Sigmoid colon (tissue), 7 donors: ENCODE data around the gene ABCA1. TPM values are rescaled to one million over a fixed set of nuclear protein-coding genes. Genes with fewer than 3 reads are reported as not detected.
"Not testable (repeated sequence)": the region's sequence is repeated elsewhere in the genome, so short reads cannot be mapped to it uniquely, and the experiment has no call there.

Source experiments
- DNase-seq: peaks from one replicate; pipeline ENCODE4 v3.0.0-alpha.2; 2019
- H3K27ac ChIP-seq, 4 donors: fragments of 200-600 bp; sonication (generic); one replicate each; pipeline ENCODE4 v1.5.1; 2016 to 2019; ENCODE audit warnings: mild to moderate bottlenecking in 1 of 4
- H3K27me3 ChIP-seq, 3 donors: fragments of 200-600 bp; sonication (generic); one replicate each; pipeline ENCODE4 v1.5.1; 2019; ENCODE audit warnings: mild to moderate bottlenecking in 1 of 3
- H3K36me3 ChIP-seq, 4 donors: fragments of 200-600 bp; sonication (generic); one replicate each; pipeline ENCODE4 v1.5.1; 2016 to 2019
- H3K4me1 ChIP-seq, 4 donors: fragments of 200-600 bp; sonication (generic); one replicate each; pipeline ENCODE4 v1.5.1; 2017 to 2019
- H3K4me3 ChIP-seq, 4 donors: fragments of 200-600 bp; sonication (generic); one replicate each; pipeline ENCODE4 v1.5.1; 2017 to 2019; ENCODE audit warnings: mild to moderate bottlenecking in 2 of 4, moderate library complexity in 1 of 4
- H3K9me3 ChIP-seq, 4 donors: fragments of 200-600 bp in 3 of 4; sonication (generic) in 3 of 4; one replicate each; pipeline versions ENCODE4 v1.5.1 to v1.6.1; 2013 to 2019
- EP300 ChIP-seq, 4 donors: sonication (generic); formaldehyde crosslinking; IDR thresholded peaks; one replicate each; pipeline ENCODE4 v1.6.1; 2017; ENCODE audit warnings: antibody characterized with exemption in 4 of 4
- POLR2A ChIP-seq, 2 donors: fragments of 450-650 bp; IDR thresholded peaks; one replicate each; pipeline ENCODE4 v1.6.1; 2016; ENCODE audit warnings: antibody characterized with exemption in 2 of 2, mild to moderate bottlenecking in 2 of 2, moderate library complexity in 2 of 2
- POLR2AphosphoS5 ChIP-seq, 4 donors: sonication (generic); formaldehyde crosslinking; IDR thresholded peaks; one replicate each; pipeline ENCODE4 v1.6.1; 2017; ENCODE audit warnings: antibody characterized with exemption in 4 of 4
- WGBS, 2 donors: extraction: QIAGEN DNeasy Blood & Tissue Kit; methylation state at CpG; one replicate each; pipeline ENCODE4 v1.1.7; 2013; 5-methylcytosine and 5-hydroxymethylcytosine counted together
- intact Hi-C: fragments of 100-400 bp; cut with DNase I; formaldehyde crosslinking; loops from one replicate; pipeline ENCODE4 v1.15.1; 2023
- polyA plus RNA-seq, 3 donors: library from polyadenylated mRNA; stranded (reverse); fragments of 200-250 nt; gene quantifications; one replicate each; pipeline ENCODE4 v1.2.3, GENCODE V29; 2013
- total RNA-seq, 4 donors: library from RNA; depleted of rRNA; stranded (reverse); fragments of >200 nt; gene quantifications; one replicate each; pipeline ENCODE4 v1.1.0, GENCODE V29; 2016
- TF ChIP-seq, protein P1 (sequence below), 4 experiments: fragments of 450-650 bp in 3 of 4; fragments of 200-600 bp in 1 of 4; IDR thresholded peaks; one replicate each; pipeline ENCODE4 v1.5.1; 2016 to 2019; ENCODE audit warnings: antibody characterized with exemption in 4 of 4, mild to moderate bottlenecking in 3 of 4, moderate library complexity in 2 of 4
- donor health status: healthy with polysubstance abuse.
- donor health status: Bipolar disorder and iron deficiency.
- donor health status: healthy.

ABCA1 gene
- total and polyA plus RNA-seq, 7 donors: 2.4 to 110 (median 76.7) TPM

DNA sequence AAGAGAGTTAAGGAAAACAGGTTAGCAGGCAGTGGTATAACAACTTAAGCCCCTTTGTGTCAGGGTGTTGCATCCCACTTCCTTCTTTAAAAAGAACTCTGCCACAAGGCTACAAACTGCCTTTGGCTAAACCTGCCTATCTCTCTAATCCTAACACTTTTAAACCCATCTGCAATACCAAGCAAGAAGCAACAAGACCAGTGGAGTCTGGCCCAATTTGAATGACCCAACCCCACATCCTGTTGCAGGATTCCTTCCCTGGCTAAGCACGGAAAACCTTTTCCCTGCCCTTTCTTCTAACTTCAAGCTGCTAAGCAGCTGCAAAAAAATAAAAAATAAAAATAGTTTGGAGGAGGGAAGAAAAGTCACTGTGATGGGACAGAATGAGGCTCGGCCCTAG lies 27.1 kb downstream of the ABCA1 start:
- Histone ChIP-seq H3K36me3 (peaks cover 0 to 54% (median 4%) of the 10 kb centered on the region in 4 donors), H3K4me1 (peaks cover 0 to 85% (median 70%) of the 10 kb centered on the region in 4 donors), H3K27ac (no peak overlapping the region), H3K27me3 (no peaks in the 10 kb centered on the region), H3K9me3 (no peaks in the 10 kb centered on the region), H3K4me3 (no peak overlapping the region)
- no peak for DNase-seq
- intact Hi-C loops: no loop called here
- TF ChIP-seq POLR2AphosphoS5 (IDR thresholded peaks at IDR 0.05): no peak
- TF ChIP-seq POLR2A (IDR thresholded peaks at IDR 0.05): no peak
- TF ChIP-seq, protein P1, sequence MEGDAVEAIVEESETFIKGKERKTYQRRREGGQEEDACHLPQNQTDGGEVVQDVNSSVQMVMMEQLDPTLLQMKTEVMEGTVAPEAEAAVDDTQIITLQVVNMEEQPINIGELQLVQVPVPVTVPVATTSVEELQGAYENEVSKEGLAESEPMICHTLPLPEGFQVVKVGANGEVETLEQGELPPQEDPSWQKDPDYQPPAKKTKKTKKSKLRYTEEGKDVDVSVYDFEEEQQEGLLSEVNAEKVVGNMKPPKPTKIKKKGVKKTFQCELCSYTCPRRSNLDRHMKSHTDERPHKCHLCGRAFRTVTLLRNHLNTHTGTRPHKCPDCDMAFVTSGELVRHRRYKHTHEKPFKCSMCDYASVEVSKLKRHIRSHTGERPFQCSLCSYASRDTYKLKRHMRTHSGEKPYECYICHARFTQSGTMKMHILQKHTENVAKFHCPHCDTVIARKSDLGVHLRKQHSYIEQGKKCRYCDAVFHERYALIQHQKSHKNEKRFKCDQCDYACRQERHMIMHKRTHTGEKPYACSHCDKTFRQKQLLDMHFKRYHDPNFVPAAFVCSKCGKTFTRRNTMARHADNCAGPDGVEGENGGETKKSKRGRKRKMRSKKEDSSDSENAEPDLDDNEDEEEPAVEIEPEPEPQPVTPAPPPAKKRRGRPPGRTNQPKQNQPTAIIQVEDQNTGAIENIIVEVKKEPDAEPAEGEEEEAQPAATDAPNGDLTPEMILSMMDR (IDR thresholded peaks at IDR 0.05): no peak
- 87 to 89% methylated on average over 2 of the region's 2 CpGs for WGBS, 2 donors

DNA sequence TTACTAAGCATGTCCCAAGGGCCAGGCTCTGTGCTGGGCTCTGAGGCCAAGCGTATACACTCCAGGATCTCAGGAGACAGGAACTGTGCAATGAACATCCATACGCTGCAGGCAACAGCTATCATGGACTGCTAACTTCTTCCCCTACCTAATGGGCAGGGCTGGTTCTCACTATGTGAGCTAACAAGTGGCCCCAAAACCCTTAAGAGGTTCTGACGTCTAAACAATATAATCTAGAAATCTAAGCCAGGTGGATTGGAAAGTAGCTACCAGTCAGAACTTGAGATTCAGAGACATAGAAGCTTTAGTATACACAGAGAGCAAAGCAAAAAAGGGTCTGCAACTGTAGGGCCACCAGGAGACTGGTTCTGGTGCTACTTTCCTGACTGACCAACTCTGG lies 27.6 kb downstream of the ABCA1 start:
- Histone ChIP-seq H3K4me3 (no peak overlapping the region), H3K9me3 (no peaks in the 10 kb centered on the region), H3K27me3 (no peaks in the 10 kb centered on the region), H3K4me1 (peaks cover 0 to 85% (median 70%) of the 10 kb centered on the region in 4 donors), H3K36me3 (peaks cover 0 to 54% (median 4%) of the 10 kb centered on the region in 4 donors), H3K27ac (no peak overlapping the region)
- no peak for TF ChIP-seq POLR2AphosphoS5 (IDR thresholded peaks at IDR 0.05)
- TF ChIP-seq POLR2A (IDR thresholded peaks at IDR 0.05): no peak
- TF ChIP-seq, protein P1 (IDR thresholded peaks at IDR 0.05): no peak
- no peak for TF ChIP-seq EP300 (IDR thresholded peaks at IDR 0.05)
- no peak for DNase-seq
- WGBS, 2 donors: 78 to 92% methylated on average over 3 of the region's 3 CpGs
- intact Hi-C loops: no loop called here

DNA sequence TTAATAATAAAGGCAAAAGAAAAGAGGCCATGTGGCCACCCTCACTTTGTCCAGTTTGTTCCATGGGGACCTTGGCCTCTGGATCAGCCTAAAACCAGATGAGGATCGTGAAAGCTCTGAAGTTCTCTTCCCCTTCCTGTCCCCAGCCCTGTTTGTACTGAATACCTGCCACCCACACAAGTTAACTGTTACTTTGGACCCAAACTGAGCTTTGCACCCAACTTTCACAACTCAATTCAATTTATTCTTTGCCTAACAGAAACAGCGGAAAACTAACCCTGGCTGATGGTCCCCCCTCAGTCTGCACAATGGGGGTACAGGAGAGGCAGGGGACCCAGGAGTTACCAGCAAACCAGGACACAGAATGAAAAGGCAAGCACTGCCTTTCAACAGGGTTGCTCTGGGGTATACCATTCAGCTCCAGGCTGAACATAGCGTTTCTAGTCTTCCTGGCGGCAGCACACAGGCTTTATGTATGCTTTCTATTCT lies 28.2 kb downstream of the ABCA1 start:
- WGBS, 2 donors: 61 to 78% methylated on average over 4 of the region's 4 CpGs
- no peak overlapping the region for H3K27ac ChIP-seq
- peaks cover 0 to 54% (median 4%) of the 10 kb centered on the region in 4 donors for H3K36me3 ChIP-seq
- intact Hi-C loops: no loop called here
- no peaks in the 10 kb centered on the region for H3K9me3 ChIP-seq
- H3K4me3 ChIP-seq: no peak overlapping the region
- no peaks in the 10 kb centered on the region for H3K27me3 ChIP-seq
- DNase-seq: no peak
- H3K4me1 ChIP-seq: peaks cover 0 to 85% (median 70%) of the 10 kb centered on the region in 4 donors
- TF ChIP-seq EP300 (IDR thresholded peaks at IDR 0.05): no peak
- TF ChIP-seq, protein P1 (IDR thresholded peaks at IDR 0.05): no peak
- TF ChIP-seq POLR2A (IDR thresholded peaks at IDR 0.05): no peak
- TF ChIP-seq POLR2AphosphoS5 (IDR thresholded peaks at IDR 0.05): no peak

DNA sequence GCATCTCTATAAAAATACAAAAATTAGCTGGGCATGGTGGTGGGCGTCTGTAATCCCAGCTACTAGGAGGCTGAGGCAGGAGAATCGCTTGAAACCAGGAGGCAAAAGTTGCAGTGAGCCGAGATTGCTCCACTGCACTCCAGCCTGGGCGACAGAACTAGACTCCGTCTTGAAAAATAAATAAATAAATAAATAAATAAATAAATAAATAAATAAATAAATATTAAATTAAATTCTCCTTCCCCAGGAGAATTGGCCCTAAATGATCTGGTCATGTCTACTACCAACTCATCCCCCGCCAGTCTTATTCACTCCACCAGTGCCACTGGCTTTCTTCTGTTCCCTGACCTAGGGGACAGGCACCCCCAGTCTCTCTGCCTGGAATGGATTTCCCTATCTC lies 29.6 kb downstream of the ABCA1 start:
- 94 to 96% methylated on average over 6 of the region's 6 CpGs for WGBS, 2 donors
- H3K27ac ChIP-seq, DNase-seq, intact Hi-C loops, H3K9me3 ChIP-seq, H3K27me3 ChIP-seq, H3K4me3 ChIP-seq: not testable (repeated sequence)
- peaks cover 0 to 84% (median 68%) of the 10 kb centered on the region in 4 donors for H3K4me1 ChIP-seq
- H3K36me3 ChIP-seq: peaks cover 0 to 54% (median 7%) of the 10 kb centered on the region in 4 donors

DNA sequence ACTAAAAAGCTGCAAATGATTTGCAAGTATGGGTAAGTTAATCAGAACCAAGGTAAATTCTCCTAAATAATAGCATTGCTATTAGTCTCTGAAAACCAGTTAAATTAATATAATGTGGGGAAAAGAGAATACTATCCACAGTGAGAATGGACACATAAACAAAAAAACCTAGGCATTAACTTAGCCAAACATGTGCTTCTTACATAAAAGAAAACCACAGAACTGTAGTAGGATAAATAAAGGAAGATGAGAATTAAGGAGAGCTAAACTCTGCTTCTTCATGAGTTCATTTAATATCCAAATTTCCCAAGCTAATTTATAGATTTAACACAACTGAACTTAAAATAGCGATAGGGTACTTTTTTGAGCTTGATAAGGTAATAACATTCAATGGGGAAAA lies 31.8 kb downstream of the ABCA1 start:
- Histone ChIP-seq H3K27ac (no peak overlapping the region), H3K36me3 (peaks cover 0 to 35% (median 5%) of the 10 kb centered on the region in 4 donors), H3K27me3 (no peaks in the 10 kb centered on the region), H3K4me3 (no peak overlapping the region), H3K4me1 (peaks cover 0 to 74% (median 49%) of the 10 kb centered on the region in 4 donors), H3K9me3 (no peaks in the 10 kb centered on the region)
- intact Hi-C loops: no loop called here
- 92 to 93% methylated on average over 1 of the region's 1 CpG for WGBS, 2 donors
- TF ChIP-seq POLR2A (IDR thresholded peaks at IDR 0.05) (no peak), POLR2AphosphoS5 (IDR thresholded peaks at IDR 0.05) (no peak), EP300 (IDR thresholded peaks at IDR 0.05) (no peak)
- TF ChIP-seq, protein P1 (IDR thresholded peaks at IDR 0.05): no peak
- DNase-seq: no peak
